Stomach (tissue), 4 donors: ENCODE measurements around the gene RIN2.

ENCODE experiments used
- CTCF ChIP-seq, 7 experiments: fragments of 450-650 bp in 4 of 7; fragments of 200-600 bp in 3 of 7; sonication (generic) in 3 of 7; IDR thresholded peaks; one replicate each; pipeline ENCODE4 v1.5.1; 2016 to 2019; ENCODE audit warnings: antibody characterized with exemption in 7 of 7, control low read depth in 2 of 7, mild to moderate bottlenecking in 1 of 7
- EP300 ChIP-seq: sonication (generic); formaldehyde crosslinking; IDR thresholded peaks from one replicate; pipeline ENCODE4 v1.6.1; 2017; ENCODE audit warnings: antibody characterized with exemption
- POLR2A ChIP-seq, 4 donors: fragments of 450-650 bp; IDR thresholded peaks; one replicate each; pipeline ENCODE4 v1.6.1; 2016; ENCODE audit warnings: antibody characterized with exemption in 4 of 4, control low read depth in 2 of 4, mild to moderate bottlenecking in 1 of 4, moderate library complexity in 1 of 4
- POLR2AphosphoS5 ChIP-seq, 3 donors: sonication (generic); formaldehyde crosslinking; IDR thresholded peaks; one replicate each; pipeline ENCODE4 v1.6.1; 2016; ENCODE audit warnings: antibody characterized with exemption in 3 of 3

DNA sequence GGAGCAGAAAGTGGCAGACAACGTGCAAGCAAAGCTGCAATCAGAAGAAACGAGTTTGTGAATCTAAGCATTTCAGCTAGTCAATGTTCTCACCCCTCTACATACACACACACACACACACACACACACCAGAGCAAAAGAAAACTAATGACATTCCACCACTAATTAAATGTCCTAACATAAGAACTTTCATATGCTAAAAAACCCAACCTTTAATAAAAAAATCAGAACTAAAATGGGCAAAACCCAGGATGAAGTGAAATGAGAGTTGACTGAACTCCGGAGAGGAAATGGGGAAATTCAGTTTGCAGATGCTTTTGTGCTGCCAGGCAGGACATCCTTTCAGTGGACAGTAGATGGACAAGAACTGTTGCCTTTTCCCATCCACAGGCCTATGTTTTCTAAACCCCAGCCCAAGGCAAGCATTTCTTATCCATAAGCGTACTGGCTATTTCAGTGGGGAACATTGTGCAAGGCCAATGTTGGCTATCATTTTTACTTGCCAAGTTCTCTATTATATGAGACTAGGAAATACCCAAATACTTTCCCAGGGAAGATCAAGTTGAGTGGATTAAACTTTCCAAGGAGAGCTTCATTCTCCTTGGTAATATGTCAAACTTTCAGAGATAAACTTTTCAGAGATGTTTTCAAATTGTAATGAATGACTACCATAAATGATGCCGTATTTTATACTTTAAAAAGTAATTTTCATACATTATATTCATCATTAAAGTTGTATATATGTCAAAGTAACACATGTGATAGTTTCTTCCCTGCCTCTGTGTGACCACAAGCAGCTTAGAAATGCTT, 27.3 kb downstream of the RIN2 start:
- TF ChIP-seq CTCF (IDR thresholded peaks at IDR 0.05) (no peak), POLR2A (IDR thresholded peaks at IDR 0.05) (no peak), POLR2AphosphoS5 (IDR thresholded peaks at IDR 0.05) (no peak), EP300 (no peak)
